WTC11 (cell line): ENCODE measurements around the gene DGKA. TPM values are rescaled to one million over a fixed set of nuclear protein-coding genes. Genes with fewer than 3 reads are reported as not detected.

ENCODE experiments used
- ATAC-seq: fragments of 200-7000 bp; cut with Tn5 transposase; 2 replicates; pipeline ENCODE4 v1.10.0; 2021; ENCODE audit warnings: mild to moderate bottlenecking, moderate library complexity
- CTCF ChIA-PET: fragments of 300-600 bp; sonication (Branson Sonifier 250); formaldehyde crosslinking; loops from one replicate; lab custom pipeline; 2021; ENCODE audit warnings: antibody characterized with exemption; lab: Charles Lee
- POLR2A ChIA-PET: fragments of 350-600 bp; sonication (Branson Sonifier 250); formaldehyde crosslinking; loops from one replicate; lab custom pipeline; 2021; ENCODE audit warnings: antibody characterized with exemption; lab: Charles Lee
- DNase-seq: peaks from one replicate; pipeline ENCODE4 v3.0.0; 2021; ENCODE audit warnings: low spot score
- H3K27ac Mint-ChIP-seq: 2 replicates; pipeline ENCODE4 v1.8.0; 2021; ENCODE audit warnings: mixed read lengths
- H3K27me3 Mint-ChIP-seq: 2 replicates; pipeline ENCODE4 v1.8.0; 2021; ENCODE audit warnings: low read depth, mild to moderate bottlenecking, moderate library complexity, mixed read lengths
- H3K36me3 Mint-ChIP-seq: 2 replicates; pipeline ENCODE4 v1.8.0; 2021; ENCODE audit warnings: mixed read lengths
- H3K4me1 Mint-ChIP-seq: 2 replicates; pipeline ENCODE4 v1.8.0; 2022; ENCODE audit warnings: mixed read lengths
- H3K4me3 Mint-ChIP-seq: 2 replicates; pipeline ENCODE4 v1.8.0; 2021; ENCODE audit warnings: mild to moderate bottlenecking, moderate library complexity, mixed read lengths
- H3K9me3 Mint-ChIP-seq: 2 replicates; pipeline ENCODE4 v1.8.0; 2021; ENCODE audit warnings: mixed read lengths
- AR ChIP-seq: fragments of 250-450 bp; sonication (Bioruptor Pico); IDR thresholded peaks from 2 replicates; pipeline ENCODE4 v1.9.0; 2021; ENCODE audit warnings: mild to moderate bottlenecking
- ELF4 ChIP-seq: sonication (generic); formaldehyde crosslinking; IDR thresholded peaks from 2 replicates; pipeline ENCODE4 v1.8.1; 2022; ENCODE audit warnings: low read depth, mild to moderate bottlenecking, moderate library complexity, missing genetic modification reagents
- GABPB1 ChIP-seq: sonication (generic); formaldehyde crosslinking; IDR thresholded peaks from 2 replicates; pipeline ENCODE4 v1.8.1; 2023; ENCODE audit warnings: mild to moderate bottlenecking, missing genetic modification reagents
- IRF2 ChIP-seq: sonication (generic); formaldehyde crosslinking; IDR thresholded peaks from 2 replicates; pipeline ENCODE4 v1.8.0; 2022; ENCODE audit warnings: low read depth, missing genetic modification reagents, borderline replicate concordance
- JUN ChIP-seq: sonication (generic); formaldehyde crosslinking; IDR thresholded peaks from 2 replicates; pipeline ENCODE4 v1.8.0; 2023; ENCODE audit warnings: mild to moderate bottlenecking, missing genetic modification reagents
- MAX ChIP-seq: sonication (generic); formaldehyde crosslinking; IDR thresholded peaks from 2 replicates; pipeline ENCODE4 v1.8.0; 2022; ENCODE audit warnings: mild to moderate bottlenecking, missing genetic modification reagents
- MXD4 ChIP-seq: fragments of 250-450 bp; sonication (Bioruptor Pico); IDR thresholded peaks from 2 replicates; pipeline ENCODE4 v1.8.0; 2021; ENCODE audit warnings: mild to moderate bottlenecking, moderate library complexity, borderline replicate concordance
- NFE2L1 ChIP-seq: sonication (generic); formaldehyde crosslinking; IDR thresholded peaks from 2 replicates; pipeline ENCODE4 v1.8.1; 2023; ENCODE audit warnings: missing genetic modification reagents
- NR3C1 ChIP-seq: sonication (generic); formaldehyde crosslinking; conservative IDR thresholded peaks from 2 replicates; pipeline ENCODE4 v1.8.1; 2023; ENCODE audit warnings: low read depth, mild to moderate bottlenecking, missing genetic modification reagents
- PRRX2 ChIP-seq: fragments of 250-450 bp; sonication (Bioruptor Pico); IDR thresholded peaks from 2 replicates; pipeline ENCODE4 v1.8.0; 2021; ENCODE audit warnings: mild to moderate bottlenecking
- SMAD4 ChIP-seq: sonication (generic); formaldehyde crosslinking; IDR thresholded peaks from 2 replicates; pipeline ENCODE4 v1.8.0; 2022; ENCODE audit warnings: mild to moderate bottlenecking, missing genetic modification reagents
- STAT6 ChIP-seq: sonication (generic); formaldehyde crosslinking; conservative IDR thresholded peaks from 2 replicates; pipeline ENCODE4 v1.8.1; 2023; ENCODE audit warnings: mild to moderate bottlenecking, low read depth, missing genetic modification reagents, moderate library complexity
- ZMAT4 ChIP-seq: fragments of 250-450 bp; sonication (Bioruptor Pico); IDR thresholded peaks from 2 replicates; pipeline ENCODE4 v1.9.0; 2021; ENCODE audit warnings: mild to moderate bottlenecking
- ZNF121 ChIP-seq: sonication (generic); formaldehyde crosslinking; IDR thresholded peaks from 2 replicates; pipeline ENCODE4 v1.8.0; 2023; ENCODE audit warnings: missing genetic modification reagents
- ZNF263 ChIP-seq: sonication (generic); formaldehyde crosslinking; IDR thresholded peaks from 2 replicates; pipeline ENCODE4 v1.8.1; 2022; ENCODE audit warnings: low read depth, mild to moderate bottlenecking, moderate library complexity, missing genetic modification reagents
- total RNA-seq: library from RNA; stranded (reverse); gene quantifications from 3 replicates; pipeline ENCODE4 v1.2.3, GENCODE V29; 2021

The DGKA gene
- total RNA-seq, 1 experiment from 2014 or later: 25.5 TPM

- TF ChIP-seq IRF2 (CRISPR knock-in tag) (no peak), ZNF121 (CRISPR knock-in tag) (no peak)
- TF ChIP-seq, all 79 proteins: peak for 0
Measured at GRCh38 chr12:55963760-55964159, 32.8 kb downstream of the DGKA start (continued).

GRCh38 chr12:55965240-55965639 lies 34.3 kb downstream of the DGKA start:
- ATAC-seq: no peak
- no peak for TF ChIP-seq ELF4
- no peak for TF ChIP-seq GABPB1 (CRISPR knock-in tag)
- TF ChIP-seq SMAD4 (CRISPR knock-in tag): no peak
- no peak for TF ChIP-seq PRRX2 (CRISPR knock-in tag)
- TF ChIP-seq NR3C1 (CRISPR knock-in tag): no peak
- TF ChIP-seq MXD4 (CRISPR knock-in tag): no peak
- no peak for TF ChIP-seq ZNF263 (CRISPR knock-in tag)
- TF ChIP-seq NFE2L1 (CRISPR knock-in tag): no peak
- TF ChIP-seq JUN (CRISPR knock-in tag): no peak
- TF ChIP-seq MAX (CRISPR knock-in tag): no peak
- TF ChIP-seq AR: no peak
- TF ChIP-seq ZMAT4 (CRISPR knock-in tag): no peak
- TF ChIP-seq, all 79 proteins: peak for 0
- H3K4me1 Mint-ChIP-seq: peaks cover 26% of the 10 kb centered on the region
- H3K27ac Mint-ChIP-seq: peak overlapping the region; percentile 99
- no peaks in the 10 kb centered on the region for H3K9me3 Mint-ChIP-seq
- peak overlapping the region; percentile 99 for H3K4me3 Mint-ChIP-seq
- no peaks in the 10 kb centered on the region for H3K27me3 Mint-ChIP-seq
- H3K36me3 Mint-ChIP-seq: peaks cover 5% of the 10 kb centered on the region
- ChIA-PET CTCF (interaction anchor here (1.6 kb wide), 1 partner anchor 35 kb away, joined by 5 read pairs; no protein-coding TSS in a partner anchor), POLR2A (interaction anchor here (1.3 kb wide), 1 partner anchor 9 kb away, joined by 10 read pairs; the partner anchor contains the start of gene RAB5B)
- no peak for DNase-seq

- ChIA-PET CTCF (interaction anchor here (1.6 kb wide), 1 partner anchor 36 kb away, joined by 5 read pairs; no protein-coding TSS in a partner anchor), POLR2A (interaction anchor here (1.3 kb wide), 1 partner anchor 8 kb away, joined by 10 read pairs; the partner anchor contains the start of gene RAB5B)
- no peaks in the 10 kb centered on the region for H3K27me3 Mint-ChIP-seq
- ATAC-seq (peak; percentile 64), DNase-seq (peak; percentile 48)
- peaks cover 26% of the 10 kb centered on the region for H3K4me1 Mint-ChIP-seq
- TF ChIP-seq STAT6 (CRISPR knock-in tag): no peak
- no peak for TF ChIP-seq ELF4
- H3K27ac Mint-ChIP-seq: peak within 1 kb of the TSS; percentile 99
- H3K4me3 Mint-ChIP-seq: peak within 1 kb of the TSS; percentile 99
- peaks cover 11% of the 10 kb centered on the region for H3K36me3 Mint-ChIP-seq
- no peaks in the 10 kb centered on the region for H3K9me3 Mint-ChIP-seq
Measured at GRCh38 chr12:55965941-55966407, 35.0 kb downstream of the DGKA start, which contains the start of gene PMEL. Gene PMEL (minus strand): TSS chr12:55966042. CDS start chr12:55966011, 31 bp downstream.
